A673 (cell line): ENCODE measurements around the gene CD96. TPM values are rescaled to one million over a fixed set of nuclear protein-coding genes. Genes with fewer than 3 reads are reported as not detected.

Experiments used
- BruUV-seq: library from RNA; stranded (reverse); fragments of 400-500 nt; replicated peaks from 2 replicates; lab custom pipeline; 2021; lab: Mats Ljungman, UMichigan
- CTCF ChIA-PET: fragments of 300-600 bp; sonication (Branson Sonifier 250); formaldehyde crosslinking; loops from one replicate; lab custom pipeline; 2022; ENCODE audit warnings: antibody characterized with exemption; lab: Charles Lee
- POLR2A ChIA-PET: fragments of 300-600 bp; sonication (Branson Sonifier 250); formaldehyde crosslinking; loops from one replicate; lab custom pipeline; 2022; ENCODE audit warnings: antibody characterized with exemption; ENCODE audit not compliant: low non-redundant PET; lab: Charles Lee
- DNase-seq: peaks from one replicate; pipeline ENCODE4 v3.0.0-alpha.2; 2015; ENCODE audit warnings: low spot score
- H3K27ac ChIP-seq: fragments of 200-600 bp; sonication (generic); 2 replicates; pipeline ENCODE4 v1.5.1; 2016; ENCODE audit warnings: mixed run types, low read depth, mild to moderate bottlenecking, mixed read lengths, antibody characterized with exemption, low read length; ENCODE audit not compliant: poor library complexity, severe bottlenecking
- H3K27me3 ChIP-seq: fragments of 200-600 bp; sonication (generic); replicated peaks from 2 replicates; pipeline ENCODE4 v1.6.1; 2017; ENCODE audit warnings: mixed run types, low read depth, mild to moderate bottlenecking, mixed read lengths, antibody characterized with exemption, low read length; ENCODE audit not compliant: insufficient read depth, poor library complexity
- H3K36me3 ChIP-seq: fragments of 200-600 bp; sonication (generic); 2 replicates; pipeline ENCODE4 v1.6.1; 2016; ENCODE audit warnings: mixed run types, mild to moderate bottlenecking, mixed read lengths, antibody characterized with exemption, low read length; ENCODE audit not compliant: insufficient read depth, poor library complexity, severe bottlenecking
- H3K4me1 ChIP-seq: fragments of 200-600 bp; sonication (generic); 2 replicates; pipeline ENCODE4 v1.6.1; 2017; ENCODE audit warnings: mixed run types, mild to moderate bottlenecking, mixed read lengths, antibody characterized with exemption, low read length; ENCODE audit not compliant: insufficient read depth, poor library complexity, severe bottlenecking
- H3K4me3 ChIP-seq: fragments of 200-600 bp; sonication (generic); 2 replicates; pipeline ENCODE4 v1.5.1; 2016; ENCODE audit warnings: low read depth, mixed run types, mild to moderate bottlenecking, mixed read lengths, low read length; ENCODE audit not compliant: poor library complexity, severe bottlenecking
- H3K9me3 ChIP-seq: fragments of 200-600 bp; sonication (generic); 2 replicates; pipeline ENCODE4 v1.6.1; 2016; ENCODE audit warnings: mixed run types, low read depth, mild to moderate bottlenecking, mixed read lengths, antibody characterized with exemption, low read length; ENCODE audit not compliant: poor library complexity, severe bottlenecking
- EZH2 ChIP-seq: fragments of 200-600 bp; sonication (generic); IDR thresholded peaks from 2 replicates; pipeline ENCODE4 v1.6.1; 2017; ENCODE audit warnings: borderline replicate concordance, low read depth, mild to moderate bottlenecking, mixed read lengths, antibody characterized with exemption, low read length; ENCODE audit not compliant: poor library complexity, severe bottlenecking
- intact Hi-C: fragments of 100-400 bp; cut with micrococcal nuclease; formaldehyde crosslinking; loops from one replicate; pipeline ENCODE4 v1.10.0; 2022; ENCODE audit not compliant: unreplicated experiment
- total RNA-seq: library from RNA; stranded (reverse); gene quantifications from 2 replicates; pipeline ENCODE4 v1.2.3, GENCODE V29; 2021
- TF ChIP-seq, protein P1 (sequence below): fragments of 300-800, 200-600 bp; sonication (generic); conservative IDR thresholded peaks from 2 replicates; pipeline ENCODE4 v1.5.1; 2017; ENCODE audit warnings: low read depth, mild to moderate bottlenecking, antibody characterized with exemption, low read length, moderate library complexity, mixed read lengths

Gene CD96
- total RNA-seq, 1 experiment from 2014 or later, result not detected

DNA sequence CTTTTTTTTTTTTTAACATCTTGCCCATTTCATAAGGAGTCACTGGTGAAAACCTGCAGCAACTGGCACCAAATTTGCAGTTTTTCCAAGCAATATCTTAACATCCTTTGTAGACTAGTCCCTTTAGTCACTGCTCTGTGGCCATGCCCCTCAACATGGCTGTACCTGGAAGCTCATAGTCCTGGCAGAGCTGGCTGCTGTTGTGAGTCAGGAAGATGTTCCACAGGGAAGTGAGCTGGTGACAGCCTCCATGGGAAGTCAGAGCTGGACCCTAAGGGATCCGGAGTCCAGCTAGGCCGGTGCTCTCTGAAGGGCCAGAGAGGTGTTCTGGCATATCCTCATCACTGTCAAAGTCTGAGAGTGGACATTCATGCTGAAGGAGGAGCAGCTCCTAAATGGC is 152.5 kb downstream of the CD96 start:
- Histone ChIP-seq H3K27me3 (no peaks in the 10 kb centered on the region), H3K4me1 (no peaks in the 10 kb centered on the region), H3K27ac (no peak overlapping the region), H3K4me3 (no peak overlapping the region), H3K9me3 (no peaks in the 10 kb centered on the region), H3K36me3 (no peaks in the 10 kb centered on the region)
- POLR2A ChIA-PET, result no interaction called here
- TF ChIP-seq EZH2, result no peak
- TF ChIP-seq, protein P1, sequence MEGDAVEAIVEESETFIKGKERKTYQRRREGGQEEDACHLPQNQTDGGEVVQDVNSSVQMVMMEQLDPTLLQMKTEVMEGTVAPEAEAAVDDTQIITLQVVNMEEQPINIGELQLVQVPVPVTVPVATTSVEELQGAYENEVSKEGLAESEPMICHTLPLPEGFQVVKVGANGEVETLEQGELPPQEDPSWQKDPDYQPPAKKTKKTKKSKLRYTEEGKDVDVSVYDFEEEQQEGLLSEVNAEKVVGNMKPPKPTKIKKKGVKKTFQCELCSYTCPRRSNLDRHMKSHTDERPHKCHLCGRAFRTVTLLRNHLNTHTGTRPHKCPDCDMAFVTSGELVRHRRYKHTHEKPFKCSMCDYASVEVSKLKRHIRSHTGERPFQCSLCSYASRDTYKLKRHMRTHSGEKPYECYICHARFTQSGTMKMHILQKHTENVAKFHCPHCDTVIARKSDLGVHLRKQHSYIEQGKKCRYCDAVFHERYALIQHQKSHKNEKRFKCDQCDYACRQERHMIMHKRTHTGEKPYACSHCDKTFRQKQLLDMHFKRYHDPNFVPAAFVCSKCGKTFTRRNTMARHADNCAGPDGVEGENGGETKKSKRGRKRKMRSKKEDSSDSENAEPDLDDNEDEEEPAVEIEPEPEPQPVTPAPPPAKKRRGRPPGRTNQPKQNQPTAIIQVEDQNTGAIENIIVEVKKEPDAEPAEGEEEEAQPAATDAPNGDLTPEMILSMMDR, result no peak
- intact Hi-C loops, result no loop called here
- no peak for DNase-seq
- CTCF ChIA-PET, result no interaction called here
- BruUV-seq, result no TSS peak

DNA sequence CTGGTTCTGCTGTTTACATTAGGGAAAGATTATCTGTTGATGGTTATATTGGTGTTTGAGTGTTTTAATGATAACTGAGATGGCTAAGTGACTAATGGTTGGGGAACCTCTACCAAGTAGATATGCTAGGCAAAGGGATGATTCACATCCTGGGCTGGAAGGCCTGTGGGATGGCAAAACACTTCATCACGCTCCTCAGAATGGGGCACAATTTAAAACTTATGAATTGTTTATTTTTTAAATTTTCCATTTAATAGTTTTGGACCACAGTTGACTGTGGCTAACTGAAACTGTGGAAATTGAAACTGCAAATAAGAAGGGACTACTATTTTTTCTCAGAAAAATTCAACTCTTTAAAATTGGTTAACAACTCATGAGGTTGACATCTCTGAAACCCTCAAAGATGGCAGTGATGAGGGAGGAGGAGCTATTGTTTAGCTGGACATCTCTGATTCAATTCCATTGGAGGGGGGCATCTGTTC is 153.7 kb downstream of the CD96 start:
- intact Hi-C loops, result no loop called here
- no peaks in the 10 kb centered on the region for H3K4me1 ChIP-seq
- H3K27me3 ChIP-seq, result no peaks in the 10 kb centered on the region
- no peak overlapping the region for H3K27ac ChIP-seq
- CTCF ChIA-PET, result no interaction called here
- H3K4me3 ChIP-seq, result no peak overlapping the region
- no TSS peak for BruUV-seq
- POLR2A ChIA-PET, result no interaction called here
- TF ChIP-seq, protein P1, result no peak
- no peak for TF ChIP-seq EZH2
- DNase-seq, result peak; percentile 13
- no peaks in the 10 kb centered on the region for H3K9me3 ChIP-seq
- H3K36me3 ChIP-seq, result no peaks in the 10 kb centered on the region

GRCh38 chr3:111700054-111700453 is 158.1 kb downstream of the CD96 start:
- no peak for TF ChIP-seq EZH2
- TF ChIP-seq, protein P1, result no peak
- intact Hi-C loops, result no loop called here
- Histone ChIP-seq H3K4me3 (no peak overlapping the region), H3K9me3 (no peaks in the 10 kb centered on the region), H3K27ac (no peak overlapping the region), H3K27me3 (no peaks in the 10 kb centered on the region), H3K36me3 (no peaks in the 10 kb centered on the region), H3K4me1 (no peaks in the 10 kb centered on the region)
- POLR2A ChIA-PET, result no interaction called here
- CTCF ChIA-PET, result no interaction called here
- BruUV-seq, result no TSS peak
- no peak for DNase-seq
